Adrenal gland (tissue), 5 donors: ENCODE results near the gene WFS1.

Experiments used
- POLR2A ChIP-seq, 2 donors: fragments of 450-650 bp; IDR thresholded peaks; one replicate each; pipeline ENCODE4 v1.6.1; 2017; ENCODE audit warnings: antibody characterized with exemption in 2 of 2, mild to moderate bottlenecking in 2 of 2, moderate library complexity in 1 of 2
- TF ChIP-seq, protein P1 (sequence below), 6 experiments: fragments of 450-650 bp in 4 of 6; fragments of 200-600 bp in 2 of 6; sonication (generic) in 1 of 6; IDR thresholded peaks; 1 replicate in 5 of 6; 2 replicates in 1 of 6; pipeline versions ENCODE4 v1.5.1 to v1.8.0; 2016 to 2021; ENCODE audit warnings: antibody characterized with exemption in 6 of 6, mild to moderate bottlenecking in 2 of 6, moderate library complexity in 1 of 6
- donor health status: DM: no; HTN: no; CAD: no.

DNA sequence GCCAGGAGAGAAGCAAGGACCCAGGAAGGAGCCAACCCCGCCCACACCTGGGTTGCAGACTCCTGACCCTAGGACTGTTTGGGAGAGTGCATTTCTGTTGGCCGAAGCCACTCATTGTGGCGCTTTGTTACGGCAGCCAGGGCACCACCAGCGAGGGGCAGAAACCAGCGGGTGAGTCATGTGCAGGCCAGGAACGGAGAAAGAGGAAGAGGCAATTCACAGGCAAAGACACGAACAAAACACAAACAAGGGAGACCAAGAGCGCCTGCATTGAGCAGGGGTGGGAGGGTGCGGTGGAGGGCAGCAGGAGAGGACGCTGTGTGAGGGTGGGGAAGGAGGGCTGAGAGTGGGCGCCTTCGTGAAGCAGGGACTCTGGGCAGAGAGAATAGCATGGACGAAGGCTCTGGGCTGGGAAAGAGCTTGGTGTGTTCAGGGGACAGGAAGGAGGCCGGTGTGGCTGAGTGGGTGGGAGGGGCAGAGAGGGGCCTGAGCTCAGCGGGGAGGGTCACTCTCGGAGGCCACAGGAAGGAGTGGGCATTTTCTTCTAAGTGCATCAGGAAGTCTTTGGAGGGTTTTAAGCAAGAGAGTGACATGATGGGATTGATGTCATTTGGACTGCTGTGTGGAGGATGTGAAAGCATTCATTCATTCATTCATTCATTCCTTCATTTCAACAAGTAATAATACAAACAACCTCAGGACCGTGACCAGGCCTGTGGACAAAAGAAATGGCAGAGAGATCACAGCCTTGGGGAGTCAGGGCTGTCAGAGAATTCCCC is 12.2 kb upstream of the WFS1 start:
- TF ChIP-seq, protein P1, sequence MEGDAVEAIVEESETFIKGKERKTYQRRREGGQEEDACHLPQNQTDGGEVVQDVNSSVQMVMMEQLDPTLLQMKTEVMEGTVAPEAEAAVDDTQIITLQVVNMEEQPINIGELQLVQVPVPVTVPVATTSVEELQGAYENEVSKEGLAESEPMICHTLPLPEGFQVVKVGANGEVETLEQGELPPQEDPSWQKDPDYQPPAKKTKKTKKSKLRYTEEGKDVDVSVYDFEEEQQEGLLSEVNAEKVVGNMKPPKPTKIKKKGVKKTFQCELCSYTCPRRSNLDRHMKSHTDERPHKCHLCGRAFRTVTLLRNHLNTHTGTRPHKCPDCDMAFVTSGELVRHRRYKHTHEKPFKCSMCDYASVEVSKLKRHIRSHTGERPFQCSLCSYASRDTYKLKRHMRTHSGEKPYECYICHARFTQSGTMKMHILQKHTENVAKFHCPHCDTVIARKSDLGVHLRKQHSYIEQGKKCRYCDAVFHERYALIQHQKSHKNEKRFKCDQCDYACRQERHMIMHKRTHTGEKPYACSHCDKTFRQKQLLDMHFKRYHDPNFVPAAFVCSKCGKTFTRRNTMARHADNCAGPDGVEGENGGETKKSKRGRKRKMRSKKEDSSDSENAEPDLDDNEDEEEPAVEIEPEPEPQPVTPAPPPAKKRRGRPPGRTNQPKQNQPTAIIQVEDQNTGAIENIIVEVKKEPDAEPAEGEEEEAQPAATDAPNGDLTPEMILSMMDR (IDR thresholded peaks at IDR 0.05) = no peak
- no peak for TF ChIP-seq POLR2A (IDR thresholded peaks at IDR 0.05)
